Mucosa of stomach (tissue), 1 donor: Measurements from ENCODE around the gene RASGRF1.

Source experiments
- H3K27me3 ChIP-seq: one replicate; pipeline ENCODE4 v1.7.0; 2013; ENCODE audit warnings: mild to moderate bottlenecking, low read length; ENCODE audit not compliant: control insufficient read depth, insufficient read depth
- H3K36me3 ChIP-seq: one replicate; pipeline ENCODE4 v1.7.0; 2013; ENCODE audit warnings: low read length; ENCODE audit not compliant: control insufficient read depth, insufficient read depth
- H3K4me1 ChIP-seq: one replicate; pipeline ENCODE4 v1.7.0; 2013; ENCODE audit warnings: mild to moderate bottlenecking, low read length; ENCODE audit not compliant: control insufficient read depth, insufficient read depth
- H3K4me3 ChIP-seq: one replicate; pipeline ENCODE4 v1.7.0; 2013; ENCODE audit warnings: low read length
- H3K9ac ChIP-seq: one replicate; pipeline ENCODE4 v1.7.0; 2013; ENCODE audit warnings: mild to moderate bottlenecking, low read length, moderate library complexity
- H3K9me3 ChIP-seq: one replicate; pipeline ENCODE4 v1.7.0; 2013; ENCODE audit warnings: mild to moderate bottlenecking, low read length, moderate library complexity; ENCODE audit not compliant: control insufficient read depth
- donor health status: Pancreatic carcinoma.

Gene RASGRF1

GRCh38 chr15:78913012-78913411 is 177.6 kb downstream of the RASGRF1 start:
- Histone ChIP-seq H3K4me1 (peaks cover 9% of the 10 kb centered on the region), H3K4me3 (no peak overlapping the region), H3K36me3 (peaks cover 4% of the 10 kb centered on the region), H3K27me3 (no peaks in the 10 kb centered on the region), H3K9ac (no peak overlapping the region), H3K9me3 (no peaks in the 10 kb centered on the region)

- H3K9me3 ChIP-seq: no peaks in the 10 kb centered on the region
- H3K27me3 ChIP-seq: no peaks in the 10 kb centered on the region
- H3K36me3 ChIP-seq: peaks cover 4% of the 10 kb centered on the region
- H3K4me1 ChIP-seq: peaks cover 6% of the 10 kb centered on the region
- H3K4me3 ChIP-seq: no peak overlapping the region
- H3K9ac ChIP-seq: no peak overlapping the region
Observed at GRCh38 chr15:78912316-78912715, 178.3 kb downstream of the RASGRF1 start.

- Histone ChIP-seq H3K4me1 (peaks cover 6% of the 10 kb centered on the region), H3K36me3 (peaks cover 4% of the 10 kb centered on the region), H3K9ac (no peak overlapping the region), H3K4me3 (no peak overlapping the region), H3K9me3 (no peaks in the 10 kb centered on the region), H3K27me3 (no peaks in the 10 kb centered on the region)
Observed at GRCh38 chr15:78910271-78910670, 180.3 kb downstream of the RASGRF1 start.
